GM12801 (cell line): ENCODE measurements around the gene OR52E6.
A peak's percentile ranks its signal among the peaks of the same experiment; 100 is the strongest.

Source experiments
- TF ChIP-seq, protein P1 (sequence below): IDR thresholded peaks from one replicate; pipeline ENCODE4 v1.5.1; 2011; ENCODE audit warnings: control low read depth; ENCODE audit not compliant: insufficient read length; ENCODE audit errors: extremely low read depth

The OR52E6 gene

DNA sequence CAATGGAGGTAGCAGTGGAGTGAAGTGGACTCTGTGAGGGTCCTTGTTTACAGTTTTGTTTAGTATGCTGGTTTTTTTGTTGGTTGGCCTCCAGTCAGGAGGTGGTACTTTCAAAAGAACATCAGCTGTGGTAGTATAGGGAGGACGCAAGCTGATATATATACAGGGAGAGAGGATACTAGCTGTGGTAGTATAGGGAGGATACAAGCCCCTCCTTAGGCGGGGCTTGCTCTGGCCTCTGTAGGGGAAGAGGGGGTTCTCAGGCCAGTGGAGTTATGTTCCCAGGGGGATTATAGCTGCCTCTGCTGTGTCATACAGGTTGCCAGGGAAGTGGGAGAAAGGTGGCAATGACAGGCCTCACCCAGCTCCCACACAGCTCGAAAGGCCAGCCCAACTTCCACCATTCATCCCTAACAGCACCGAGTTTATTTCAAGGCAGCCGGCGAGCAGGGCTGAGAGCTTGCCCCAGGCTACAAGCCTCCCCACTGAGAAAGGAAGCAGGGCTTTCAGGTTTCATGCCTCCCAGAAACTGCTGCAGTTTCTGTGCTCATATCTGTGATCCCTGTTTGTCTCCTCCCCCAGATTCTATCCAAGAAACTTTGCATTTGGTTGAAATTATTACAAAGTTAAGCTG, 10.4 kb downstream of the OR52E6 start:
- TF ChIP-seq, protein P1, sequence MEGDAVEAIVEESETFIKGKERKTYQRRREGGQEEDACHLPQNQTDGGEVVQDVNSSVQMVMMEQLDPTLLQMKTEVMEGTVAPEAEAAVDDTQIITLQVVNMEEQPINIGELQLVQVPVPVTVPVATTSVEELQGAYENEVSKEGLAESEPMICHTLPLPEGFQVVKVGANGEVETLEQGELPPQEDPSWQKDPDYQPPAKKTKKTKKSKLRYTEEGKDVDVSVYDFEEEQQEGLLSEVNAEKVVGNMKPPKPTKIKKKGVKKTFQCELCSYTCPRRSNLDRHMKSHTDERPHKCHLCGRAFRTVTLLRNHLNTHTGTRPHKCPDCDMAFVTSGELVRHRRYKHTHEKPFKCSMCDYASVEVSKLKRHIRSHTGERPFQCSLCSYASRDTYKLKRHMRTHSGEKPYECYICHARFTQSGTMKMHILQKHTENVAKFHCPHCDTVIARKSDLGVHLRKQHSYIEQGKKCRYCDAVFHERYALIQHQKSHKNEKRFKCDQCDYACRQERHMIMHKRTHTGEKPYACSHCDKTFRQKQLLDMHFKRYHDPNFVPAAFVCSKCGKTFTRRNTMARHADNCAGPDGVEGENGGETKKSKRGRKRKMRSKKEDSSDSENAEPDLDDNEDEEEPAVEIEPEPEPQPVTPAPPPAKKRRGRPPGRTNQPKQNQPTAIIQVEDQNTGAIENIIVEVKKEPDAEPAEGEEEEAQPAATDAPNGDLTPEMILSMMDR, result no peak

DNA sequence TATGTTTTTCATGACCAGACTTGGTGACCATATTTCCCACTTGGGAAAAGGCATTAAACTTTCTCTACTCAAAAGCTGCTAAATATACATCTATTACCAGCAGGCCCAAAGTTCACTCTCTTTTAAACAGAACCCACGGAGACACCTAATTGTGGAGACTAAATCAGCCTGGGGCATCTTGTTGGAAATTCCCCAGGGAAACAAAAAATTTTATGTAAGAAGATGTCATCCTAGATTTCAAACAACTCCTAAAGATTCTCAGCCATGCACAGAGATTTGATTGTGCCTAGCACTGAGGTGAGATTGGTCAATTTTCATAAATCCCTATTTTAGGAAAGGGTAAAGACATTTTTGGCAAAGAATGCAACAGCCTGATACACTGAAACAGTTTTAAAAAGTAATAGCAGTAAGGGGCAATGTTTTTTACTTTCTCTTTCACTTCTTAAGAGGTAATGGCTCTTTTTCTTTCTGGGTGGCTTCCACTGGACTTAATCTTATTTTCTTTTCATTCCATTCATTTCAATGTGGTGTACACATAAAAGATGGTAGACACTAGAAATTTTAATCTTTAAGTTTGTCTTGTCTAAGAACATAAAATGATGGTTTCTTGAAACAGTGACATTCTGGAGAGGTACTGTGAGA, 23.3 kb downstream of the OR52E6 start:
- TF ChIP-seq, protein P1, result no peak

DNA sequence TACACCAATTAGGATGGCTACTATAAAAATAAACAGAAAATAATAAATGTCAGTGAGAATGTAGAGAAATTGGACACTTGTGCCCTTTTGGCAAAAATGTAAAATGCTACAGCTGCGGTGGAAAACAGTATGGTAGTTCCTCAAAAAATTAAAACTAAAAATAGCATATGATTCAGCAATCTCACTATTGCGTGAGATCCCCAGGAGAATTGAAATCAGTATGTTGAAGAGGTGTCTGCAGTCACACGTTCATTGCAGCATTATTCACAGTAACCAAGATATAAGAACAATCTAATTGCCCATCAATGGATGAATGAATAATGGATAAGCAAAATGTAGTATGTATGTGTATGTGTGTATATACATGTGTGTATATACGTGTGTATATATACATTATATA, 26.2 kb downstream of the OR52E6 start:
- TF ChIP-seq, protein P1, result no peak

DNA sequence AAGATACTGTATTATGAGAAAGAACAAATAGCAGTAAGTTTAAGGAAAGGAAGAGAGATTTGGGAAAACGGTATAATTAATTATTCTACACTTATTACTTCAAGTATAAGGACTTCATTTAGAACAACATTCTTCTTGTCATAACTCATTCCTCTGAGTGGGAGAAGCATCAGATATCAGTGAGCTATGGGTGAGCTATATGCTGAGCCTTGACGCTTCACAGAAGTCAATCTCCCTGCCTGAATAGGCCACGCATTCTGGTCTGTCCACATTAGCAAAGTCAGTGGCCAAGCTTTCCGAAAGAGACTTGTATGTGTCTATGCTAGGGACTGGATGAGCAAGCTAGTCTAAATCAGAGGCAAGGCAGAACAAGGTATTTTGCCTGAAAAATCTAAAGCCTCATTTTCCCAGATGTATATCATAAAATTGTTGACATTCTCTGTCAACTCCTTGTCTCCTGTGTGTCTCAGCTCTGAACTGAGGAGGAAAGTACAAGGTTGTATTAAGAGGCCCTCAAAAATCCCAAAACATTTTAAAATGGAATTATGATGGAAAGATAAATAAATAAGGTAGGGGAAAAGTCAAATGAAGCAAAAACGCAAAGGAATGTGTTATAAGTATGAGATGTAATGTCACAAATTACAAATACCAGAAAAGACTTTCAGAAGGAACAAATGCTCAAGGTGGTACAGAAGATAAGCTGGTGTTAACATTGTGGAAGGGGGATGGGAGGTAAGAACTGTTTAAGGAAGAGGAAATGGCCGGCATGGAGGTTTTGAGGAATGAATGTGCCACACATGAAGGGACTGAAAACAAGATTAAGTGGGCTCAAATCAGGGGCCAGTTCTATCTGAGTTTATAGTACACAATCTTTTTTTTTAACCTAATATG, 31.5 kb downstream of the OR52E6 start:
- TF ChIP-seq, protein P1, result no peak

DNA sequence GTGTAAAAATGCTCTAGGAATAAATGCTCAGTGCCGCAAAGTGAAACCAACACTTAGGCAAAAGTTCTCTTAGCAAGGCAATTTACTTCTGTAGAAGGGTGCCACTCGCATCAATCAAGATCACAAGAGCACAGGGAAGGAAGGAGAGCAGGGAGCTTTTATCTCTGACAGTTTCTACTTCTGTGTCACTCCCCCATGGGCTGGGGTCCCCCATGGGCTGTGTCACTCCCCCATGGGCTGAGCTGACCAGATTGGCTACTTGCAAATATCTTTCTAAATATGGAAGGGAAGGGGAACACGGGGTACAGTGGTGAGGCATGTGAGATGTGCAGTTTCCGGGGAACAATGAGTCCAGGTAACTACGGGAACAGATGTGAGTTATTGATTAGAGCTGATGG, 32.6 kb downstream of the OR52E6 start:
- TF ChIP-seq, protein P1, result no peak

DNA sequence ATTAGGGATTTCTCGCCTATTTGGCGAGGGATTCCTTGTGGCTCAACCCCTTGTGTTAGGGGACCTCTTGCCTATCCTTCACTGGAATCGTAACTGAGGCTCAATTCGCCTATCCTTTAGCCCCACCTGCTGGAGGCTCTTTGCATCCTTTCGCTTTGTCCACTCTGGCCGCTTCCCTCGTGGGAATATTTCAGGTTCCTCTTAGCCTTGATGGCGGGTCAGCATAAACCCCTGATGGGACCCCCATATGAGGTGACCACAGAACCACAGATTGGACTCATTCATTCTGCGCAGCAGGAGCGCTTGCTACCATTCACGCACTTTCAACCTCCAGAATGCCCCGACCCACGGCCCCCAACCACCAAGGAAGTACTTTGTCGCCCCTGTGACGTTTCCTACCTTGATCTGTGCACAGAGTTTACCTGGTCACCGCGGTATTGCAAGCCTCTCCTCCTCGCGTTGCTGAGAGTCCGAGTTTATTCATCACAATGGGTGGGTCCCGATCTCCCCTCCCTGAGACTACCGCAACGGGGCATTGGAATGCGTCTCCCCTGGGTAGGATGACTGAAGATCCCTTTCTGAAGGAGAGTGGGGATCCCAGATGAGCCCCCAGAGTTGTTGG, 33.1 kb downstream of the OR52E6 start, which contains the start of gene OR52N2:
Gene OR52N2 (plus strand): TSS at position 425 of the 622 bp plus-strand sequence. CDS start 11,412 bp downstream, outside the sequence.
- TF ChIP-seq, protein P1, result peak; percentile 7

DNA sequence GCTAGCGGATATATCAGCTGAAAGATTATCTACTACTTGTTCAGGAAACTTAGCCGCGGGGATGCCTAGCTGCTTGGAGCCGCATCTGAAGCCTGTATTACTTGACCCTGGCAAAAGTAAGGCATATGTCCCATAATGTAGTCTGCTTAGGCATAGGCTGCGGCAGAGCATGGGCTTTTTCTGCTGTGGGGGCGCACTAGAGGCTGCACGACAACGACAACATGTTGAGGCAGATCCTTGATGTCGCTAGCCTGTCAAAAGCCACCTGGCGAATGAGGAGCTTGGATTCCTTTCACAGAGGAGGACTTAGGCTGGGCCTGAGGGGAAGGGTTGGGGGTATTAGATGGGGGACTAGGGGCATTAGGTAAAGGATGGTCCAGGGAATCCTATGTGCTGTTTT, 34.1 kb downstream of the OR52E6 start:
- TF ChIP-seq, protein P1, result no peak
